Testis (tissue), 3 donors: ENCODE measurements around the gene HMX1. TPM values are rescaled to one million over a fixed set of nuclear protein-coding genes. Genes with fewer than 3 reads are reported as not detected.

Experiments used
- DNase-seq: peaks from one replicate; pipeline ENCODE4 v3.0.0-alpha.2; 2019
- H3K27ac ChIP-seq, 2 donors: fragments of 200-600 bp; sonication (generic); one replicate each; pipeline ENCODE4 v1.5.1; 2019
- H3K27me3 ChIP-seq: fragments of 200-600 bp; sonication (generic); one replicate; pipeline ENCODE4 v1.5.1; 2019
- H3K36me3 ChIP-seq: fragments of 200-600 bp; sonication (generic); one replicate; pipeline ENCODE4 v1.5.1; 2017; ENCODE audit warnings: low read depth; ENCODE audit errors: missing control alignments
- H3K4me1 ChIP-seq: fragments of 200-600 bp; sonication (generic); one replicate; pipeline ENCODE4 v1.5.1; 2019
- H3K4me3 ChIP-seq, 2 donors: fragments of 200-600 bp; sonication (generic); one replicate each; pipeline ENCODE4 v1.5.1; 2017 to 2019
- H3K9me3 ChIP-seq: fragments of 200-600 bp; sonication (generic); one replicate; pipeline ENCODE4 v1.5.1; 2017
- POLR2A ChIP-seq: fragments of 450-650 bp; IDR thresholded peaks from one replicate; pipeline ENCODE4 v1.6.1; 2017; ENCODE audit warnings: antibody characterized with exemption, mild to moderate bottlenecking, moderate library complexity
- WGBS, 2 donors: methylation state at CpG; one replicate each; pipeline ENCODE4 v1.1.5; 2018; 5-methylcytosine and 5-hydroxymethylcytosine counted together
- intact Hi-C: fragments of 100-400 bp; cut with DNase I; formaldehyde crosslinking; loops from one replicate; pipeline ENCODE4 v1.15.1; 2023; ENCODE audit warnings: low total_unique reads
- polyA plus RNA-seq: library from polyadenylated mRNA; stranded (reverse); fragments of 350-450 nt; fragmentation: Illumina TruSeq; extraction: RNeasy Lipid Tissue Mini Kit (QIAGEN cat#74804); gene quantifications from one replicate; pipeline ENCODE4 v1.2.3, GENCODE V29; 2014; ENCODE audit warnings: low read depth, low replicate concordance; ENCODE audit not compliant: insufficient read depth
- total RNA-seq, 2 donors: library from RNA; depleted of rRNA; stranded (reverse); fragments of >200 nt; gene quantifications; one replicate each; pipeline ENCODE4 v1.2.3, GENCODE V29; 2016
- TF ChIP-seq, protein P1 (sequence below), 3 experiments: fragments of 450-650 bp in 2 of 3; fragments of 200-600 bp in 1 of 3; sonication (generic) in 1 of 3; IDR thresholded peaks; one replicate each; pipeline ENCODE4 v1.5.1; 2016 to 2019; ENCODE audit warnings: antibody characterized with exemption in 3 of 3, mild to moderate bottlenecking in 2 of 3, moderate library complexity in 1 of 3

The HMX1 gene
- total and polyA plus RNA-seq, 3 donors from 2014 or later: 0.65 to 7.3 (median 4.2) TPM

DNA sequence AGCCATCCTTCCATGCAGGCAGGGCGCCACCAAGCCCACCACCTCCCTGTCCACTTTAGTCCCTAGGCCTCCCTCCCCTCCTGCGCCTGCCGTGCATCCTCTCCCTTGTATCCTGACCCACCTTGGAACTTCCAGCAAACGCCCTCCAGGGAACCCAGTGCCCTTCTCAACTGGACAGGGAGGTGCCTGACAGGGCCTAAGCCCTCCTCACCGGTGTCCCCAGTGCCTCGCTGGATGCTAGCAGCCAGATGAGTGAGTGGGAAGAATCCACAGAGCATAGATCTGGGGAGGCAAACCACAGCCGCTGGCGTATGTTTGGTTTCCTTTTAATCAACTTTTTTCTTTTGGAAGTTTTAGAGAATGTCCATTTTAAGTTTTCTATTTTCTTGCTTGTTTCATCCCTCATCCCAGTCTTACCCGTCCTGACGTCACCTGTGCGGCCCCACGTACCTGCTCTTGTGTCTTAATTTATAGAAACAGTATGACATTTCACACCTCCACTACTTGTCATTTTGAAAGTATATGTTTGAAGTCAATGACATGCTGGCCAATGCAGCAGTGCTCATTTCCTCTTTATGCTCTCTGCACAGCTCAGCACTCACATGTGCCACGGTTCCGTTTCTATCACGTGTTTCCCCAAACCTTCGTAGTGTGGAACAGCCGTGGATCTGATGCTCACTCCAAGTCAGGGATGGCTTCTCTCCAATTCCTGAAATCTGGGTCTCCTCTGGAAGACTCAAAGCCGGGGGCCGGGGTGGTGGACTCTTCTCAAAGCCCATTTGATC, 3.4 kb upstream of the HMX1 start:
- H3K27me3 ChIP-seq: no peaks in the 10 kb centered on the region
- intact Hi-C loops: no loop called here
- TF ChIP-seq, protein P1, sequence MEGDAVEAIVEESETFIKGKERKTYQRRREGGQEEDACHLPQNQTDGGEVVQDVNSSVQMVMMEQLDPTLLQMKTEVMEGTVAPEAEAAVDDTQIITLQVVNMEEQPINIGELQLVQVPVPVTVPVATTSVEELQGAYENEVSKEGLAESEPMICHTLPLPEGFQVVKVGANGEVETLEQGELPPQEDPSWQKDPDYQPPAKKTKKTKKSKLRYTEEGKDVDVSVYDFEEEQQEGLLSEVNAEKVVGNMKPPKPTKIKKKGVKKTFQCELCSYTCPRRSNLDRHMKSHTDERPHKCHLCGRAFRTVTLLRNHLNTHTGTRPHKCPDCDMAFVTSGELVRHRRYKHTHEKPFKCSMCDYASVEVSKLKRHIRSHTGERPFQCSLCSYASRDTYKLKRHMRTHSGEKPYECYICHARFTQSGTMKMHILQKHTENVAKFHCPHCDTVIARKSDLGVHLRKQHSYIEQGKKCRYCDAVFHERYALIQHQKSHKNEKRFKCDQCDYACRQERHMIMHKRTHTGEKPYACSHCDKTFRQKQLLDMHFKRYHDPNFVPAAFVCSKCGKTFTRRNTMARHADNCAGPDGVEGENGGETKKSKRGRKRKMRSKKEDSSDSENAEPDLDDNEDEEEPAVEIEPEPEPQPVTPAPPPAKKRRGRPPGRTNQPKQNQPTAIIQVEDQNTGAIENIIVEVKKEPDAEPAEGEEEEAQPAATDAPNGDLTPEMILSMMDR (IDR thresholded peaks at IDR 0.05): no peak
- no peak for TF ChIP-seq POLR2A

DNA sequence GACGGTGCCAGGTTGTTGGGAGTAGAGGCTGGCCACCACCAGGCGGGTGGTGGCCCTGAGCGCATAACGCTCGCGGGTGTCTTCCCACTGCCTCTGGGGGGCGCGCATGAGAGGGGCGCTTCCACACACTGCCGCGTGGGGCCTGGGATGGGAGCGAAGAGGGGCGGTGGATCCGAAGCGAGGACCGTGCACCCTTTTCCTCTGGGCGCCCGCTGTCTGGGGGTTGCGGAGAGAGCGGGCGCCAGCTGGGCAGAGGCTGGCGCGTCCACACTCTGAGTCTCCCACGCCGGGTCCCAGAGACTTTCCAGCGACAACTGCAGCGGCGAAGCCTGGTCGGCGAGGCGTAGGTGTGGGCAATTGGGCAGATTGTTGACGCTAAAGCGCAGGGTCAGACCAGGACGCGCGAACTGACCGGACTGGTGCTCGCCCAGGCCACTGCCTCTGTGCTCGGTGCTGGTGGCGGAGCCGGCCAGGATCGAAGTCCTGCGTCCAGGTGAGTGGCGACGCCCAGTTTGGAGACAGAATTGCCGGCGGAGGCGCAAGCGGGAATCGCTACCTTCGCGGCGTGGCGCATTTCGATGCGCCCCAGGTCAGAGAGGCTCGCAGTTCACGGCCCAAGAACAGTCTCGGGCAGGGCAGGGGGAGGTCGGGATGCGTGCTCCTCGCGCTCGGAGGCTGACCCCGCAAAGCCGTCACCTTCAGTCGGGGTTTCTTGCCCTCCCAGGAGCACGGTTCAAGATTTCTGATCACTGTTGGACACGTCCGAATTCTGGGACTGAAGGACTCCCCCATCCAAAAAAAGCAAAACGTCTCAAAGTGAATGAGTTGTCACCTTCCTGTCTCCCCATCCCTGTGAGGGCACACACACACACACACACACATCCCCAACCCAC, 2.6 kb upstream of the HMX1 start:
- H3K36me3 ChIP-seq: no peaks in the 10 kb centered on the region
- no peak for TF ChIP-seq POLR2A
- 3 to 4% methylated on average over 7 to 58 of the region's 71 CpGs for WGBS, 2 donors
- intact Hi-C loops: no loop called here
- H3K4me1 ChIP-seq: no peaks in the 10 kb centered on the region
- H3K27ac ChIP-seq: no peak overlapping the region
- no peaks in the 10 kb centered on the region for H3K27me3 ChIP-seq
- no peak overlapping the region for H3K4me3 ChIP-seq
- H3K9me3 ChIP-seq: no peaks in the 10 kb centered on the region
- DNase-seq: no peak

More for the DNA sequence above, 3.4 kb upstream of the HMX1 start:
- DNase-seq: no peak
- H3K27ac ChIP-seq: no peak overlapping the region
- H3K9me3 ChIP-seq: no peaks in the 10 kb centered on the region
- WGBS, 2 donors: 22 to 27% methylated on average over 19 of the region's 19 CpGs
- H3K36me3 ChIP-seq: no peaks in the 10 kb centered on the region
- H3K4me3 ChIP-seq: no peak overlapping the region
- H3K4me1 ChIP-seq: no peaks in the 10 kb centered on the region

DNA sequence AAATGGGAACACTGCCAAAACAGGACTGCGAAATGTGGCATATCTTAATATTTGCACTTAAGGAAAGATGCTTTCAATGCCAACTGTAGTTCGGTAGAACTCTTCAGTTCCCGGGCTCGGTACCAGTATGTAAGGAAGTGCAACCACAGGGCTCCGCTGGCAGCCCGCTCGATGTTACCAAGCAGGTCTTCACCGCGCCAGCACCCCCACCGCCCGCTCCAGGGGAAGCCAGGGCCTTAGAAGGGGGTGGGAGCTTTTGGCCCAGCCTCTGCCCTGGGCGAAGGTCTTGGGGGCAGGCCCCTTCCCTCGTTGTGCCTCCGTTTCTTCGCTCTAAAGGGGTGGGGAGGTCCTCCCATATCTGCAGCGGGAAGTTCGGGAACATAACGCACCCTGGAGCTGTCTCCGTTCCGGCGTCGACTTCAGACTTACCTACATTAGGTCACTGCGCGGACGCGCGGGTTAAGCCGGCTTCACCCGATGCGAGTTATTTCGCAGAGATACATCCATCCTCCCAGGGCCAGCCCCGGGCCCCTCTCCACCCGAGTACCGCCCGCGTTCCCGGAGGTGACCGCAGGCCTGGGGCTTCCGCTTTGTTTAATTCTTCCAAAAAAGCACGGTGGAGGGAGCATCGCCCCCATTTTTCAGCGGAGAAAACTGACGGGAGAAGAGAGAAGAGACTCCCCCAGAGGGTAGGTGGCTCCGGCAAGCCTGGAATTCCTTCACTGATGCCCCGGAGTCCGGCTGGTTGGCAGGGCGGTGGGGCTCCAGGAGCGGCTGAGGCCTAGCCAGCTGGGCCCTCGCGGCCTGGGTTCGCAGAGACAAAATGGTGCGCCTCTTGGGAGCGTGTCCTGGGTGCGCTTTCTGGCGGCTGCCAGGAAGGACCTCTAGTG, 1.0 kb upstream of the HMX1 start:
- H3K9me3 ChIP-seq: no peaks in the 10 kb centered on the region
- H3K27ac ChIP-seq: no peak overlapping the region
- H3K36me3 ChIP-seq: no peaks in the 10 kb centered on the region
- peak overlapping the region in 1 of 2 donors; percentile 34 for H3K4me3 ChIP-seq
- DNase-seq: no peak
- TF ChIP-seq, protein P1 (IDR thresholded peaks at IDR 0.05): no peak
- no peak for TF ChIP-seq POLR2A
- H3K27me3 ChIP-seq: no peaks in the 10 kb centered on the region
- H3K4me1 ChIP-seq: no peaks in the 10 kb centered on the region
- intact Hi-C loops: no loop called here
- 0 to 3% methylated on average over 34 to 55 of the region's 55 CpGs for WGBS, 2 donors

DNA sequence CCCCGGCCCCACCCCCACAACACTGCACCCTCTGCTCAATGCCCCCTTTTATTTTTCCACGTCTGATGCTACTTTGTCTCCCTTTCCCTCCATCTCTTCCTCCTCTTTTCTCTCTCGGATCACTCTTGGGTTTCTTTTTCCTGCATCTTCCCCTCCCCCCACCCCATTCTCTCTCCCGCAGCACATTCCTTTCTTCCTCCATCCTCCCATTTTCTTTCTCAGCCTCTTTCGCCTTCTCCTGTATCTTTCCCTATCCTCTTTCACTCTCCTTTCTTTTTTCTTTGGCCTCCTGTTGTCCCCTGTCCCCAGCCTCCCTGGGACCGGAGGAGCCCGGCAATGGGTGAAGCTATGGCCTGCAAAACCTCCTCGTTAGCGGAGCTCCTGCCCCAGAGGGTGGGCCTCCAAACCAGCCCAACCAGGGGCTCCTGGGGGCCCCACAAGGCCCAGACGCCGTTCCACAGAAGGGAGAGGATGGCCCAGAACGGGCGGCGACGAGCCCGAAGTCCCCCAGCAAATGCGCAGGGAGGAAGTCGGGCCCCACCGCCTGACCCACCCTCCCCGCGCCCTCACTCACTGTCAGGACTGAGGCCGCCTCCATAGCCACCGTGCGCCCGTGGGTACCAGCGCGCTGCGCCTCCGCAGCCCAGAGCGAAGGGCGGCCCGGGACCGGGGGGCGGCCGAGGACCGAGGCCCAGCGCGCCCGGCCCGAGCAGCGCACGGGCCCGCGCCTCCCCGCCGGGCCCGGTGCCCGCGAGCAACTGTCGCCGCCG, 807 bp downstream of the HMX1 start:
- Histone ChIP-seq H3K36me3 (no peaks in the 10 kb centered on the region), H3K4me3 (peak overlapping the region in 1 of 2 donors; percentile 18), H3K9me3 (no peaks in the 10 kb centered on the region), H3K4me1 (no peaks in the 10 kb centered on the region), H3K27me3 (no peaks in the 10 kb centered on the region), H3K27ac (no peak overlapping the region)
- 2% methylated on average over 9 to 43 of the region's 52 CpGs for WGBS, 2 donors
- intact Hi-C loops: no loop called here
- TF ChIP-seq, protein P1 (IDR thresholded peaks at IDR 0.05): no peak
- TF ChIP-seq POLR2A: no peak
- DNase-seq: no peak
